ENCODE measurements around the gene GALK2.
A peak's percentile ranks its signal among the peaks of the same experiment; 100 is the strongest.

The GALK2 gene

GRCh38 chr15:49314716-49315115 is 144.7 kb downstream of the GALK2 start:
- no peak overlapping the region for H3K27ac ChIP-seq (ENCODE audit: extremely low read depth, low read depth, low read length)
- H3K9me3 ChIP-seq (ENCODE audit: control insufficient read depth, insufficient read depth, low read depth, low read length), result no peaks in the 10 kb centered on the region
- H3K4me1 ChIP-seq (ENCODE audit: control insufficient read depth, insufficient read depth, low read length), result no peaks in the 10 kb centered on the region
- no peak overlapping the region for H3K4me3 ChIP-seq (ENCODE audit: low read depth, low read length)
- no peak for TF ChIP-seq ZNF114 (tag by site-specific recombination; IDR thresholded peaks at IDR 0.05)
- no peak for TF ChIP-seq ZNF423 (tag by site-specific recombination; IDR thresholded peaks at IDR 0.05)
- TF ChIP-seq ZFHX2 (tag by site-specific recombination; conservative IDR thresholded peaks at IDR 0.05), result no peak
- TF ChIP-seq ZNF701 (tag by site-specific recombination; IDR thresholded peaks at IDR 0.05), result no peak
- TF ChIP-seq ZBTB8A (tag by site-specific recombination; IDR thresholded peaks at IDR 0.05), result no peak
- no peak for TF ChIP-seq ZBTB20 (tag by site-specific recombination; IDR thresholded peaks at IDR 0.05)
- no peak for TF ChIP-seq PATZ1 (tag by site-specific recombination; IDR thresholded peaks at IDR 0.05)
- no peak for TF ChIP-seq ZNF776 (tag by site-specific recombination; IDR thresholded peaks at IDR 0.05; ENCODE audit: borderline replicate concordance)
- H3K36me3 ChIP-seq (ENCODE audit: control insufficient read depth in 2 of 2, insufficient read depth in 1 of 2, low read length in 2 of 2), result peaks cover 0 to 4% of the 10 kb centered on the region in 2 experiments; a peak in 1 of 3 replicates
- CTCF ChIA-PET, result no interaction called here
- POLR2A ChIA-PET, result no interaction called here

- Histone ChIP-seq H3K9me3 (ENCODE audit: control insufficient read depth, insufficient read depth, low read depth, low read length) (no peaks in the 10 kb centered on the region), H3K4me1 (ENCODE audit: control insufficient read depth, insufficient read depth, low read length) (no peaks in the 10 kb centered on the region), H3K36me3 (ENCODE audit: control insufficient read depth in 2 of 2, insufficient read depth in 1 of 2, low read length in 2 of 2) (peaks cover 0 to 8% of the 10 kb centered on the region in 2 experiments; a peak in 1 of 3 replicates), H3K4me3 (ENCODE audit: low read depth, low read length) (no peak overlapping the region), H3K27ac (ENCODE audit: extremely low read depth, low read depth, low read length) (no peak overlapping the region)
- TF ChIP-seq ZBTB21 (tag by site-specific recombination; IDR thresholded peaks at IDR 0.05) (no peak), ZIC2 (tag by site-specific recombination; IDR thresholded peaks at IDR 0.05) (peak; percentile 21; the same call in 1 of the 2 replicates)
- ChIA-PET POLR2A (no interaction called here), CTCF (no interaction called here)
Measured at GRCh38 chr15:49315391-49315823, 145.4 kb downstream of the GALK2 start.

- CTCF ChIA-PET, result interaction anchor here (0.5 kb wide), 1 partner anchor 106 kb away, joined by 5 read pairs; no protein-coding TSS in a partner anchor
- TF ChIP-seq ZBTB6 (tag by site-specific recombination; IDR thresholded peaks at IDR 0.05), result no peak
- no peak for TF ChIP-seq ZNF785 (tag by site-specific recombination; IDR thresholded peaks at IDR 0.05)
- TF ChIP-seq REPIN1 (tag by site-specific recombination; IDR thresholded peaks at IDR 0.05; ENCODE audit: low read depth), result no peak
- Histone ChIP-seq H3K4me1 (ENCODE audit: control insufficient read depth, insufficient read depth, low read length) (no peaks in the 10 kb centered on the region), H3K36me3 (ENCODE audit: control insufficient read depth in 2 of 2, insufficient read depth in 1 of 2, low read length in 2 of 2) (peaks cover 0 to 8% of the 10 kb centered on the region in 2 experiments; a peak in 1 of 3 replicates), H3K9me3 (ENCODE audit: control insufficient read depth, insufficient read depth, low read depth, low read length) (no peaks in the 10 kb centered on the region), H3K27ac (ENCODE audit: extremely low read depth, low read depth, low read length) (no peak overlapping the region), H3K4me3 (ENCODE audit: low read depth, low read length) (no peak overlapping the region)
- POLR2A ChIA-PET, result no interaction called here
Measured at GRCh38 chr15:49320351-49320750, 150.3 kb downstream of the GALK2 start.

- Histone ChIP-seq H3K9me3 (ENCODE audit: control insufficient read depth, insufficient read depth, low read depth, low read length) (no peaks in the 10 kb centered on the region), H3K27ac (ENCODE audit: extremely low read depth, low read depth, low read length) (no peak overlapping the region), H3K4me1 (ENCODE audit: control insufficient read depth, insufficient read depth, low read length) (no peaks in the 10 kb centered on the region), H3K4me3 (ENCODE audit: low read depth, low read length) (no peak overlapping the region), H3K36me3 (ENCODE audit: control insufficient read depth in 2 of 2, insufficient read depth in 1 of 2, low read length in 2 of 2) (peaks cover 0 to 11% of the 10 kb centered on the region in 2 experiments; a peak in 1 of 3 replicates)
- POLR2A ChIA-PET, result no interaction called here
- CTCF ChIA-PET, result no interaction called here
- TF ChIP-seq ZNF274 (IDR thresholded peaks at IDR 0.05; ENCODE audit: low read length), result no peak
- TF ChIP-seq ZNF274 (tag by site-specific recombination; IDR thresholded peaks at IDR 0.05; ENCODE audit: borderline replicate concordance), result no peak
- TF ChIP-seq ZNF629 (tag by site-specific recombination; IDR thresholded peaks at IDR 0.05), result no peak
- no peak for TF ChIP-seq ZNF10 (tag by site-specific recombination; IDR thresholded peaks at IDR 0.05)
- TF ChIP-seq ZNF184 (tag by site-specific recombination; IDR thresholded peaks at IDR 0.05), result no peak
- TF ChIP-seq ZNF510 (tag by site-specific recombination; IDR thresholded peaks at IDR 0.05; ENCODE audit: insufficient replicate concordance), result no peak
- TF ChIP-seq ZBTB21 (tag by site-specific recombination; IDR thresholded peaks at IDR 0.05), result no peak
- TF ChIP-seq ZFP69B (tag by site-specific recombination; IDR thresholded peaks at IDR 0.05), result no peak
- no peak for TF ChIP-seq ZNF791 (tag by site-specific recombination; IDR thresholded peaks at IDR 0.05)
- TF ChIP-seq ZNF596 (tag by site-specific recombination; IDR thresholded peaks at IDR 0.05), result no peak
- no peak for TF ChIP-seq ZNF174 (tag by site-specific recombination; IDR thresholded peaks at IDR 0.05)
- TF ChIP-seq ZNF391 (tag by site-specific recombination; IDR thresholded peaks at IDR 0.05; ENCODE audit: borderline replicate concordance, low read depth), result no peak
- TF ChIP-seq HOXC10 (CRISPR knock-in tag; IDR thresholded peaks at IDR 0.05), result no peak
- TF ChIP-seq ZNF146 (tag by site-specific recombination; IDR thresholded peaks at IDR 0.05), result no peak
- TF ChIP-seq MYNN (tag by site-specific recombination; IDR thresholded peaks at IDR 0.05; ENCODE audit: borderline replicate concordance), result no peak
- no peak for TF ChIP-seq GLI2 (tag by site-specific recombination; IDR thresholded peaks at IDR 0.05; ENCODE audit: borderline replicate concordance, low read depth)
- TF ChIP-seq ZNF701 (tag by site-specific recombination; IDR thresholded peaks at IDR 0.05), result no peak
- TF ChIP-seq ZNF555 (tag by site-specific recombination; conservative IDR thresholded peaks at IDR 0.05), result no peak
Measured at GRCh38 chr15:49323207-49323606, 153.2 kb downstream of the GALK2 start.

All from HEK293 (cell line).